ENCODE results near the gene ABHD18.
"Not testable (repeated sequence)": the region's sequence is repeated elsewhere in the genome, so short reads cannot be mapped to it uniquely, and the experiment has no call there.

Gene ABHD18

GRCh38 chr4:127965062-127965802 is at the start of gene ABHD18, which contains the start of gene MFSD8:
TSS of gene ABHD18 (plus strand) at chr4:127965406. CDS start at chr4:127982956, 17,550 bp downstream.
TSS of gene MFSD8 (minus strand) at chr4:127965173. CDS start at chr4:127965133, 40 bp downstream.
- peak; percentile 99 for DNase-seq

GRCh38 chr4:127916512-127916911 is 48.7 kb upstream of the ABHD18 start:
- DNase-seq, result no peak

- no peak for DNase-seq
Observed at GRCh38 chr4:127917151-127917550, 48.1 kb upstream of the ABHD18 start.

GRCh38 chr4:127920521-127920920 is 44.7 kb upstream of the ABHD18 start:
- no peak for DNase-seq

GRCh38 chr4:127922226-127922625 is 43.0 kb upstream of the ABHD18 start:
- DNase-seq, result no peak

- DNase-seq, result not testable (repeated sequence)
Observed at GRCh38 chr4:127925720-127926119, 39.5 kb upstream of the ABHD18 start.

- DNase-seq, result no peak
Observed at GRCh38 chr4:127930175-127930574, 35.0 kb upstream of the ABHD18 start.

- DNase-seq, result not testable (repeated sequence)
Observed at GRCh38 chr4:127931836-127932235, 33.4 kb upstream of the ABHD18 start.

- DNase-seq, result no peak
Observed at GRCh38 chr4:127936974-127937373, 28.2 kb upstream of the ABHD18 start.

- no peak for DNase-seq
Observed at GRCh38 chr4:127957105-127957504, 8.1 kb upstream of the ABHD18 start.

- DNase-seq, result no peak
Observed at GRCh38 chr4:127959794-127960193, 5.4 kb upstream of the ABHD18 start.

GRCh38 chr4:127963633-127964398 is 1.4 kb upstream of the ABHD18 start:
- DNase-seq, result not testable (repeated sequence)

GRCh38 chr4:127964426-127965061 is 662 bp upstream of the ABHD18 start:
- not testable (repeated sequence) for DNase-seq

GRCh38 chr4:127965803-127966175 is 583 bp downstream of the ABHD18 start:
- peak; percentile 76 for DNase-seq

- DNase-seq, result no peak
Observed at GRCh38 chr4:127967141-127967775, 2.1 kb downstream of the ABHD18 start.

- DNase-seq, result no peak
Observed at GRCh38 chr4:127968586-127968985, 3.4 kb downstream of the ABHD18 start.

- not testable (repeated sequence) for DNase-seq
Observed at GRCh38 chr4:127970925-127971324, 5.7 kb downstream of the ABHD18 start.

- no peak for DNase-seq
Observed at GRCh38 chr4:127975121-127975770, 10.0 kb downstream of the ABHD18 start.

- DNase-seq, result no peak
Observed at GRCh38 chr4:127978930-127979329, 13.7 kb downstream of the ABHD18 start.

GRCh38 chr4:127982445-127982844 is 17.2 kb downstream of the ABHD18 start:
- no peak for DNase-seq

GRCh38 chr4:127985989-127986388 is 20.8 kb downstream of the ABHD18 start:
- DNase-seq, result no peak

GRCh38 chr4:127988638-127989037 is 23.4 kb downstream of the ABHD18 start:
- DNase-seq, result no peak

GRCh38 chr4:127993151-127993550 is 27.9 kb downstream of the ABHD18 start:
- DNase-seq, result no peak
